Skeletal muscle satellite cell (primary cell): Measurements from ENCODE around the gene FFAR2.

Source experiments
- H3K27me3 ChIP-seq: 2 replicates; pipeline ENCODE4 v1.7.0; 2013; ENCODE audit warnings: low read length; ENCODE audit not compliant: control insufficient read depth, insufficient read depth
- H3K36me3 ChIP-seq: 2 replicates; pipeline ENCODE4 v1.7.0; 2013; ENCODE audit warnings: mild to moderate bottlenecking, control low read depth, low read length; ENCODE audit not compliant: insufficient read depth
- H3K4me1 ChIP-seq: 2 replicates; pipeline ENCODE4 v1.7.0; 2013; ENCODE audit warnings: low read length; ENCODE audit not compliant: control insufficient read depth, insufficient read depth
- H3K4me2 ChIP-seq: 2 replicates; pipeline ENCODE4 v1.7.0; 2013; ENCODE audit warnings: mild to moderate bottlenecking, low read length
- H3K4me3 ChIP-seq: 2 replicates; pipeline ENCODE4 v1.7.0; 2013; ENCODE audit warnings: low read length
- H3K9ac ChIP-seq: 2 replicates; pipeline ENCODE4 v1.7.0; 2013; ENCODE audit warnings: mild to moderate bottlenecking, low read depth, low read length, moderate library complexity
- H3K9me3 ChIP-seq: replicated peaks from 2 replicates; pipeline ENCODE4 v1.7.0; 2013; ENCODE audit warnings: mild to moderate bottlenecking, control low read depth, low read length

Gene FFAR2

GRCh38 chr19:35442091-35442490, 6.0 kb upstream of the FFAR2 start:
- Histone ChIP-seq H3K27me3 (peaks cover 15% of the 10 kb centered on the region), H3K36me3 (no peaks in the 10 kb centered on the region), H3K4me1 (no peaks in the 10 kb centered on the region), H3K9me3 (no peaks in the 10 kb centered on the region), H3K4me2 (no peak overlapping the region), H3K9ac (no peak overlapping the region), H3K4me3 (no peak overlapping the region)

- no peaks in the 10 kb centered on the region for H3K4me1 ChIP-seq
These were observed 3.3 kb upstream of the FFAR2 start for GRCh38 chr19:35444735-35445134.

GRCh38 chr19:35445826-35446593, 2.0 kb upstream of the FFAR2 start:
- H3K4me2 ChIP-seq: no peak overlapping the region
- no peak overlapping the region for H3K4me3 ChIP-seq
- H3K9me3 ChIP-seq: no peaks in the 10 kb centered on the region
- no peaks in the 10 kb centered on the region for H3K36me3 ChIP-seq
- H3K27me3 ChIP-seq: peaks cover 25% of the 10 kb centered on the region
- H3K4me1 ChIP-seq: no peaks in the 10 kb centered on the region
- H3K9ac ChIP-seq: no peak overlapping the region

More at GRCh38 chr19:35444735-35445134, 3.3 kb upstream of the FFAR2 start:
- H3K27me3 ChIP-seq: peaks cover 25% of the 10 kb centered on the region
- H3K36me3 ChIP-seq: no peaks in the 10 kb centered on the region
- H3K4me2 ChIP-seq: no peak overlapping the region
- H3K9me3 ChIP-seq: no peaks in the 10 kb centered on the region
- no peak overlapping the region for H3K4me3 ChIP-seq
- no peak overlapping the region for H3K9ac ChIP-seq

GRCh38 chr19:35449359-35450043, 1.4 kb downstream of the FFAR2 start:
- Histone ChIP-seq H3K4me3 (no peak overlapping the region), H3K4me1 (no peaks in the 10 kb centered on the region), H3K9ac (no peak overlapping the region), H3K27me3 (peaks cover 25% of the 10 kb centered on the region), H3K36me3 (no peaks in the 10 kb centered on the region), H3K4me2 (no peak overlapping the region), H3K9me3 (no peaks in the 10 kb centered on the region)

- Histone ChIP-seq H3K27me3 (peaks cover 15% of the 10 kb centered on the region), H3K9ac (no peak overlapping the region), H3K4me1 (no peaks in the 10 kb centered on the region), H3K4me3 (no peak overlapping the region), H3K36me3 (no peaks in the 10 kb centered on the region), H3K9me3 (no peaks in the 10 kb centered on the region), H3K4me2 (no peak overlapping the region)
These were observed 3.5 kb downstream of the FFAR2 start for GRCh38 chr19:35451338-35452096.

GRCh38 chr19:35454663-35455062, 6.6 kb downstream of the FFAR2 start:
- H3K4me1 ChIP-seq: no peaks in the 10 kb centered on the region
- no peaks in the 10 kb centered on the region for H3K9me3 ChIP-seq
- no peak overlapping the region for H3K9ac ChIP-seq
- no peaks in the 10 kb centered on the region for H3K36me3 ChIP-seq
- H3K4me3 ChIP-seq: no peak overlapping the region
- H3K4me2 ChIP-seq: no peak overlapping the region
- peaks cover 14% of the 10 kb centered on the region for H3K27me3 ChIP-seq

- Histone ChIP-seq H3K4me3 (no peak overlapping the region), H3K9me3 (no peaks in the 10 kb centered on the region), H3K27me3 (peaks cover 14% of the 10 kb centered on the region), H3K4me1 (no peaks in the 10 kb centered on the region), H3K36me3 (no peaks in the 10 kb centered on the region), H3K4me2 (no peak overlapping the region), H3K9ac (no peak overlapping the region)
These were observed 7.7 kb downstream of the FFAR2 start for GRCh38 chr19:35455616-35456201.

GRCh38 chr19:35457173-35457572, 9.1 kb downstream of the FFAR2 start:
- no peaks in the 10 kb centered on the region for H3K4me1 ChIP-seq
- peaks cover 14% of the 10 kb centered on the region for H3K27me3 ChIP-seq
- no peaks in the 10 kb centered on the region for H3K36me3 ChIP-seq
- H3K4me3 ChIP-seq: no peak overlapping the region
- no peaks in the 10 kb centered on the region for H3K9me3 ChIP-seq
- H3K9ac ChIP-seq: no peak overlapping the region
- H3K4me2 ChIP-seq: no peak overlapping the region

- Histone ChIP-seq H3K36me3 (no peaks in the 10 kb centered on the region), H3K9me3 (no peaks in the 10 kb centered on the region), H3K4me3 (no peak overlapping the region), H3K4me1 (no peaks in the 10 kb centered on the region), H3K4me2 (no peak overlapping the region), H3K27me3 (peaks cover 14% of the 10 kb centered on the region), H3K9ac (no peak overlapping the region)
These were observed 10.1 kb downstream of the FFAR2 start for GRCh38 chr19:35458192-35458591.

GRCh38 chr19:35458731-35459391, 10.8 kb downstream of the FFAR2 start:
- Histone ChIP-seq H3K36me3 (no peaks in the 10 kb centered on the region), H3K4me2 (no peak overlapping the region), H3K27me3 (peaks cover 14% of the 10 kb centered on the region), H3K4me3 (no peak overlapping the region), H3K9me3 (no peaks in the 10 kb centered on the region), H3K9ac (no peak overlapping the region), H3K4me1 (no peaks in the 10 kb centered on the region)
